ENCODE data around the gene UBE2F.
"Not testable (repeated sequence)": the region's sequence is repeated elsewhere in the genome, so short reads cannot be mapped to it uniquely, and the experiment has no call there.

UBE2F gene

GRCh38 chr2:237972211-237972610 is 5.4 kb downstream of the UBE2F start:
- H3K9me3 ChIP-seq (ENCODE audit: control insufficient read depth in 5 of 5, low read length in 5 of 5) = no peaks in the 10 kb centered on the region
- peaks cover 6 to 23% (median 12%) of the 10 kb centered on the region in 5 donors for H3K36me3 ChIP-seq (ENCODE audit: control insufficient read depth in 5 of 5, insufficient read depth in 5 of 5, low read length in 5 of 5)
- no peak overlapping the region for H3K4me3 ChIP-seq (ENCODE audit: low read depth in 1 of 5, low read length in 5 of 5)
- no peak overlapping the region for H3K27ac ChIP-seq (ENCODE audit: low read depth, low read length)
- H3K4me1 ChIP-seq (ENCODE audit: control insufficient read depth in 5 of 5, insufficient read depth in 5 of 5, low read length in 5 of 5) = peaks cover 12 to 36% (median 24%) of the 10 kb centered on the region in 5 donors
- H3K27me3 ChIP-seq (ENCODE audit: control insufficient read depth in 5 of 5, insufficient read depth in 4 of 5, low read length in 5 of 5) = no peaks in the 10 kb centered on the region
- H3K9ac ChIP-seq (ENCODE audit: low read length in 5 of 5) = no peak overlapping the region

- Histone ChIP-seq H3K36me3 (ENCODE audit: control insufficient read depth in 5 of 5, insufficient read depth in 5 of 5, low read length in 5 of 5) (peaks cover 6 to 28% (median 12%) of the 10 kb centered on the region in 5 donors), H3K27ac (ENCODE audit: low read depth, low read length) (no peak overlapping the region), H3K27me3 (ENCODE audit: control insufficient read depth in 5 of 5, insufficient read depth in 4 of 5, low read length in 5 of 5) (no peaks in the 10 kb centered on the region), H3K9me3 (ENCODE audit: control insufficient read depth in 5 of 5, low read length in 5 of 5) (no peaks in the 10 kb centered on the region), H3K4me3 (ENCODE audit: low read depth in 1 of 5, low read length in 5 of 5) (no peak overlapping the region), H3K9ac (ENCODE audit: low read length in 5 of 5) (no peak overlapping the region), H3K4me1 (ENCODE audit: control insufficient read depth in 5 of 5, insufficient read depth in 5 of 5, low read length in 5 of 5) (peaks cover 9 to 29% (median 18%) of the 10 kb centered on the region in 5 donors)
Measured at GRCh38 chr2:237972936-237973335, 6.1 kb downstream of the UBE2F start.

- Histone ChIP-seq H3K4me3 (ENCODE audit: low read depth in 1 of 5, low read length in 5 of 5) (no peak overlapping the region), H3K27me3 (ENCODE audit: control insufficient read depth in 5 of 5, insufficient read depth in 4 of 5, low read length in 5 of 5) (no peaks in the 10 kb centered on the region), H3K9ac (ENCODE audit: low read length in 5 of 5) (no peak overlapping the region), H3K36me3 (ENCODE audit: control insufficient read depth in 5 of 5, insufficient read depth in 5 of 5, low read length in 5 of 5) (peaks cover 6 to 36% (median 15%) of the 10 kb centered on the region in 5 donors), H3K4me1 (ENCODE audit: control insufficient read depth in 5 of 5, insufficient read depth in 5 of 5, low read length in 5 of 5) (peaks cover 0 to 22% (median 8%) of the 10 kb centered on the region in 5 donors), H3K9me3 (ENCODE audit: control insufficient read depth in 5 of 5, low read length in 5 of 5) (no peaks in the 10 kb centered on the region), H3K27ac (ENCODE audit: low read depth, low read length) (no peak overlapping the region)
Measured at GRCh38 chr2:237977380-237977779, 10.6 kb downstream of the UBE2F start.

GRCh38 chr2:237978058-237978712 is 11.4 kb downstream of the UBE2F start:
- peaks cover 5 to 33% (median 15%) of the 10 kb centered on the region in 5 donors for H3K36me3 ChIP-seq (ENCODE audit: control insufficient read depth in 5 of 5, insufficient read depth in 5 of 5, low read length in 5 of 5)
- H3K4me1 ChIP-seq (ENCODE audit: control insufficient read depth in 5 of 5, insufficient read depth in 5 of 5, low read length in 5 of 5) = peaks cover 0 to 22% (median 8%) of the 10 kb centered on the region in 5 donors
- H3K4me3 ChIP-seq (ENCODE audit: low read depth in 1 of 5, low read length in 5 of 5) = no peak overlapping the region
- no peaks in the 10 kb centered on the region for H3K27me3 ChIP-seq (ENCODE audit: control insufficient read depth in 5 of 5, insufficient read depth in 4 of 5, low read length in 5 of 5)
- no peak overlapping the region for H3K9ac ChIP-seq (ENCODE audit: low read length in 5 of 5)
- no peak overlapping the region for H3K27ac ChIP-seq (ENCODE audit: low read depth, low read length)
- H3K9me3 ChIP-seq (ENCODE audit: control insufficient read depth in 5 of 5, low read length in 5 of 5) = no peaks in the 10 kb centered on the region

- Histone ChIP-seq H3K4me3 (ENCODE audit: low read depth in 1 of 5, low read length in 5 of 5) (no peak overlapping the region), H3K27ac (ENCODE audit: low read depth, low read length) (no peak overlapping the region)
Measured at GRCh38 chr2:237979331-237979730, 12.5 kb downstream of the UBE2F start.

GRCh38 chr2:237980087-237980486 is 13.3 kb downstream of the UBE2F start:
- H3K4me1 ChIP-seq (ENCODE audit: control insufficient read depth in 5 of 5, insufficient read depth in 5 of 5, low read length in 5 of 5) = peaks cover 0 to 31% (median 17%) of the 10 kb centered on the region in 5 donors
- H3K27ac ChIP-seq (ENCODE audit: low read depth, low read length) = no peak overlapping the region
- H3K4me3 ChIP-seq (ENCODE audit: low read depth in 1 of 5, low read length in 5 of 5) = no peak overlapping the region
- H3K36me3 ChIP-seq (ENCODE audit: control insufficient read depth in 5 of 5, insufficient read depth in 5 of 5, low read length in 5 of 5) = peaks cover 0 to 26% (median 13%) of the 10 kb centered on the region in 5 donors
- H3K9ac ChIP-seq (ENCODE audit: low read length in 5 of 5) = no peak overlapping the region
- H3K9me3 ChIP-seq (ENCODE audit: control insufficient read depth in 5 of 5, low read length in 5 of 5) = no peaks in the 10 kb centered on the region
- H3K27me3 ChIP-seq (ENCODE audit: control insufficient read depth in 5 of 5, insufficient read depth in 4 of 5, low read length in 5 of 5) = no peaks in the 10 kb centered on the region

More at GRCh38 chr2:237979331-237979730, 12.5 kb downstream of the UBE2F start:
- no peaks in the 10 kb centered on the region for H3K27me3 ChIP-seq (ENCODE audit: control insufficient read depth in 5 of 5, insufficient read depth in 4 of 5, low read length in 5 of 5)
- no peaks in the 10 kb centered on the region for H3K9me3 ChIP-seq (ENCODE audit: control insufficient read depth in 5 of 5, low read length in 5 of 5)
- no peak overlapping the region for H3K9ac ChIP-seq (ENCODE audit: low read length in 5 of 5)
- H3K36me3 ChIP-seq (ENCODE audit: control insufficient read depth in 5 of 5, insufficient read depth in 5 of 5, low read length in 5 of 5) = peaks cover 0 to 28% (median 13%) of the 10 kb centered on the region in 5 donors
- peaks cover 0 to 30% (median 16%) of the 10 kb centered on the region in 5 donors for H3K4me1 ChIP-seq (ENCODE audit: control insufficient read depth in 5 of 5, insufficient read depth in 5 of 5, low read length in 5 of 5)

- Histone ChIP-seq H3K4me3 (ENCODE audit: low read depth in 1 of 5, low read length in 5 of 5) (no peak overlapping the region), H3K9ac (ENCODE audit: low read length in 5 of 5) (no peak overlapping the region), H3K4me1 (ENCODE audit: control insufficient read depth in 5 of 5, insufficient read depth in 5 of 5, low read length in 5 of 5) (peaks cover 0 to 31% (median 17%) of the 10 kb centered on the region in 5 donors), H3K27me3 (ENCODE audit: control insufficient read depth in 5 of 5, insufficient read depth in 4 of 5, low read length in 5 of 5) (no peaks in the 10 kb centered on the region), H3K9me3 (ENCODE audit: control insufficient read depth in 5 of 5, low read length in 5 of 5) (no peaks in the 10 kb centered on the region), H3K27ac (ENCODE audit: low read depth, low read length) (no peak overlapping the region), H3K36me3 (ENCODE audit: control insufficient read depth in 5 of 5, insufficient read depth in 5 of 5, low read length in 5 of 5) (peaks cover 0 to 20% (median 10%) of the 10 kb centered on the region in 5 donors)
Measured at GRCh38 chr2:237980751-237981150, 13.9 kb downstream of the UBE2F start.

- not testable (repeated sequence) for H3K27me3 ChIP-seq (ENCODE audit: control insufficient read depth in 5 of 5, insufficient read depth in 4 of 5, low read length in 5 of 5); H3K9me3 ChIP-seq (ENCODE audit: control insufficient read depth in 5 of 5, low read length in 5 of 5); H3K9ac ChIP-seq (ENCODE audit: low read length in 5 of 5); H3K27ac ChIP-seq (ENCODE audit: low read depth, low read length); H3K4me3 ChIP-seq (ENCODE audit: low read depth in 1 of 5, low read length in 5 of 5)
- Histone ChIP-seq H3K4me1 (ENCODE audit: control insufficient read depth in 5 of 5, insufficient read depth in 5 of 5, low read length in 5 of 5) (peaks cover 0 to 31% (median 17%) of the 10 kb centered on the region in 5 donors), H3K36me3 (ENCODE audit: control insufficient read depth in 5 of 5, insufficient read depth in 5 of 5, low read length in 5 of 5) (peaks cover 0 to 16% (median 5%) of the 10 kb centered on the region in 5 donors)
Measured at GRCh38 chr2:237981621-237982020, 14.8 kb downstream of the UBE2F start.

- H3K4me1 ChIP-seq (ENCODE audit: control insufficient read depth in 5 of 5, insufficient read depth in 5 of 5, low read length in 5 of 5) = peaks cover 0 to 31% (median 17%) of the 10 kb centered on the region in 5 donors
- no peaks in the 10 kb centered on the region for H3K27me3 ChIP-seq (ENCODE audit: control insufficient read depth in 5 of 5, insufficient read depth in 4 of 5, low read length in 5 of 5)
- no peak overlapping the region for H3K27ac ChIP-seq (ENCODE audit: low read depth, low read length)
- no peak overlapping the region for H3K9ac ChIP-seq (ENCODE audit: low read length in 5 of 5)
- H3K9me3 ChIP-seq (ENCODE audit: control insufficient read depth in 5 of 5, low read length in 5 of 5) = no peaks in the 10 kb centered on the region
- peaks cover 0 to 13% (median 3%) of the 10 kb centered on the region in 5 donors for H3K36me3 ChIP-seq (ENCODE audit: control insufficient read depth in 5 of 5, insufficient read depth in 5 of 5, low read length in 5 of 5)
- no peak overlapping the region for H3K4me3 ChIP-seq (ENCODE audit: low read depth in 1 of 5, low read length in 5 of 5)
Measured at GRCh38 chr2:237982039-237982725, 15.4 kb downstream of the UBE2F start.

GRCh38 chr2:237983922-237984321 is 17.1 kb downstream of the UBE2F start:
- Histone ChIP-seq H3K9me3 (ENCODE audit: control insufficient read depth in 5 of 5, low read length in 5 of 5) (no peaks in the 10 kb centered on the region), H3K27ac (ENCODE audit: low read depth, low read length) (no peak overlapping the region), H3K9ac (ENCODE audit: low read length in 5 of 5) (no peak overlapping the region), H3K4me3 (ENCODE audit: low read depth in 1 of 5, low read length in 5 of 5) (no peak overlapping the region), H3K36me3 (ENCODE audit: control insufficient read depth in 5 of 5, insufficient read depth in 5 of 5, low read length in 5 of 5) (peaks cover 0 to 5% (median 0%) of the 10 kb centered on the region in 5 donors), H3K4me1 (ENCODE audit: control insufficient read depth in 5 of 5, insufficient read depth in 5 of 5, low read length in 5 of 5) (peaks cover 0 to 17% (median 8%) of the 10 kb centered on the region in 5 donors), H3K27me3 (ENCODE audit: control insufficient read depth in 5 of 5, insufficient read depth in 4 of 5, low read length in 5 of 5) (no peaks in the 10 kb centered on the region)

Data from subcutaneous abdominal adipose tissue (tissue), 5 donors.